ENCODE measurements around the gene DFFA.
"Not testable (repeated sequence)": the region's sequence is repeated elsewhere in the genome, so short reads cannot be mapped to it uniquely, and the experiment has no call there.

Gene DFFA

GRCh38 chr1:10431070-10431730, 41.1 kb downstream of the DFFA start:
- peak overlapping the region; percentile 95 for H3K4me3 Mint-ChIP-seq
- H3K9me3 Mint-ChIP-seq = no peaks in the 10 kb centered on the region
- H3K36me3 Mint-ChIP-seq = no peaks in the 10 kb centered on the region
- H3K27me3 Mint-ChIP-seq = no peaks in the 10 kb centered on the region
- peaks cover 45% of the 10 kb centered on the region for H3K4me1 Mint-ChIP-seq
- peak overlapping the region; percentile 98 for H3K27ac Mint-ChIP-seq
- no peak for ATAC-seq

GRCh38 chr1:10430216-10431069, 41.9 kb downstream of the DFFA start, which contains the start of gene CENPS:
CENPS (plus strand) TSS chr1:10430433; CDS start chr1:10430518, 85 bp downstream.
- no peaks in the 10 kb centered on the region for H3K36me3 Mint-ChIP-seq
- H3K27me3 Mint-ChIP-seq = no peaks in the 10 kb centered on the region
- ATAC-seq = peak; percentile 91

GRCh38 chr1:10429868-10430215, 42.5 kb downstream of the DFFA start:
- H3K27me3 Mint-ChIP-seq = no peaks in the 10 kb centered on the region
- no peaks in the 10 kb centered on the region for H3K36me3 Mint-ChIP-seq
- ATAC-seq = peak; percentile 2
- peaks cover 45% of the 10 kb centered on the region for H3K4me1 Mint-ChIP-seq
- no peaks in the 10 kb centered on the region for H3K9me3 Mint-ChIP-seq
- H3K27ac Mint-ChIP-seq = peak overlapping the region; percentile 98
- H3K4me3 Mint-ChIP-seq = peak overlapping the region; percentile 95

More at GRCh38 chr1:10430216-10431069, 41.9 kb downstream of the DFFA start, which contains the start of gene CENPS:
- Mint-ChIP-seq H3K9me3 (no peaks in the 10 kb centered on the region), H3K4me1 (peaks cover 45% of the 10 kb centered on the region), H3K4me3 (peak within 1 kb of the TSS; percentile 95), H3K27ac (peak within 1 kb of the TSS; percentile 98)

DNA sequence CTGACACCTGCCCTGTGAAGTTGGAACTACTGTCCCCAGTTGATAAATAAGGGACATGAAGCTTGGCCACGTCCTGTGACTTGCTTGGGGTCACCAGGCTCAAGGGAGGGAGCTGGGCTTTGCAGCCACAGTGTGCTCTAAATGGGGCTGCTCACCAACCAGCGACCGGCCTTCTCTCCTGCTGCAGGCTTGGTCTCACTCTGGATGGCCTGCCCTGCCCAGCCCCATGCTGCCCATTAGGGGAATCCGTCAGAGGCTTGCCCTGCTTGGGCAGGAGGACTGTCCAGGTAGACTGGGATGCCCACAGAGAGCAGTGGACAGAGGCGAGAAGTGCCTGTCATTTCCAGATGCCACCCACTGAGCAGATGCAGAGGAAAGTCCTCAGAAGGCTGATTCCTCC, 43.3 kb downstream of the DFFA start:
- Mint-ChIP-seq H3K27me3 (no peaks in the 10 kb centered on the region), H3K4me3 (no peak overlapping the region), H3K4me1 (peaks cover 39% of the 10 kb centered on the region), H3K36me3 (no peaks in the 10 kb centered on the region), H3K27ac (peak overlapping the region; percentile 98), H3K9me3 (no peaks in the 10 kb centered on the region)
- no peak for ATAC-seq

DNA sequence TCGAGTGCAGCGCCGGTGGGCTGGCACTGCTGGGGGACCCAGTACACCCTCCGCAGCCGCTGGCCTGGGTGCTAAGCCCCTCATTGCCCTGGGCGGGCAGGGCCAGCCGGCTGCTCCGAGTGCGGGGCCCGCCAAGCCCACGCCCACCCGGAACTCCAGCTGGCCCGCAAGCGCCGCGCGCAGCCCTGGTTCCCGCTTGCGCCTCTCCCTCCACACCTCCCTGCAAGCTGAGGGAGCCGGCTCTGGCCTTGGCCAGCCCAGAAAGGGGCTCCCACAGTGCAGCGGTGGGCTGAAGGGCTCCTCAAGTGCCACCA, 45.8 kb downstream of the DFFA start:
- H3K4me3 Mint-ChIP-seq, H3K9me3 Mint-ChIP-seq, H3K27me3 Mint-ChIP-seq, H3K27ac Mint-ChIP-seq, ATAC-seq, H3K36me3 Mint-ChIP-seq: not testable (repeated sequence)
- peaks cover 26% of the 10 kb centered on the region for H3K4me1 Mint-ChIP-seq

DNA sequence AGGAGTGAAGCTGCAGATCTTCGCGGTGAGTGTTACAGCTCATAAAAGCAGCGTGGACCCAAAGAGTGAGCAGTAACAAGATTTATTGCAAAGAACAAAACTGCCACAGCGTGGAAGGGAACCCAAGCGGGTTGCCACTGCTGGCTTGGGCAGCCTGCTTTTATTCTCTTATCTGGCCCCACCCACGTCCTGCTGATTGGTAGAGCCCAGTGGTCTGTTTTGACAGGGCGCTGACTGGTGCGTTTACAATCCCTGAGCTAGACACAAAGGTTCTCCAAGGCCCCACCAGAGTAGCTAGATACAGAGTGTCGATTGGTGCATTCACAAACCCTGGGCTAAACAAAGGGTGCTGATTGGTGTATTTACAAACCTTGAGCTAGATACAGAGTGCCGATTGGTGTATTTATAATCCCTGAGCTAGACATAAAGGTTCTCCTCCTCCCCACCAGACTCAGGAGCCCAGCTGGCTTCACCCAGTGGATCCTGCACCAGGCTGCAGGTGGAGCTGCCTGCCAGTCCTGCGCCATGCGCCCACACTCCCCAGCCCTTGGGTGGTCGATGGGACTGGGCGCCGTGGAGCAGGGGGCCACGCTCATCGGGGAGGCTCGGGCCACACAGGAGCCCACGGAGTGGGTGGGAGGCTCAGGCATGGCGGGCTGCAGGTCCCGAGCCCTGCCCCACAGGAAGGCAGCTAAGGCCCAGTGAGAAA, 46.3 kb downstream of the DFFA start:
- not testable (repeated sequence) for H3K9me3 Mint-ChIP-seq, H3K36me3 Mint-ChIP-seq, ATAC-seq, H3K27ac Mint-ChIP-seq, H3K4me3 Mint-ChIP-seq, H3K27me3 Mint-ChIP-seq
- peaks cover 21% of the 10 kb centered on the region for H3K4me1 Mint-ChIP-seq

DNA sequence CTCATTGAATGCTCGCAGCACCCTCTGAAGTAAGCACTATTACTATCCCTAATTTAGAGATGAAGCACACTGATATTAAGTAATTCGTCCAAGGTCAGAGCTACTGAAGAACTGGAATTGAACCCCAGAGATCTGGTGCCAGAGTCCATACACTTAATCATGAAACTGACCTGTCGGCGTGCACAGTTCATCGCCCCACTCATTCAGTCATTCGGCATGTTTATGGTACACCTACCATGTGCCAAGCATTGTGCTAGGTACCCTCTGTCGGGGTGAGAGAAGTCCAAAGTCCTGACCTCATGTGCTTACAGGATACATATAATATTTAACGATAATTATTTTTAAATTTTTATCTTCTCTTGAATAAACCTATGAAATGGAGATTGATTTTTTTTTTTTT, 47.7 kb downstream of the DFFA start:
- Mint-ChIP-seq H3K36me3 (peaks cover 19% of the 10 kb centered on the region), H3K9me3 (no peaks in the 10 kb centered on the region), H3K27ac (no peak overlapping the region), H3K4me3 (no peak overlapping the region), H3K4me1 (peaks cover 12% of the 10 kb centered on the region), H3K27me3 (no peaks in the 10 kb centered on the region)
- no peak for ATAC-seq

DNA sequence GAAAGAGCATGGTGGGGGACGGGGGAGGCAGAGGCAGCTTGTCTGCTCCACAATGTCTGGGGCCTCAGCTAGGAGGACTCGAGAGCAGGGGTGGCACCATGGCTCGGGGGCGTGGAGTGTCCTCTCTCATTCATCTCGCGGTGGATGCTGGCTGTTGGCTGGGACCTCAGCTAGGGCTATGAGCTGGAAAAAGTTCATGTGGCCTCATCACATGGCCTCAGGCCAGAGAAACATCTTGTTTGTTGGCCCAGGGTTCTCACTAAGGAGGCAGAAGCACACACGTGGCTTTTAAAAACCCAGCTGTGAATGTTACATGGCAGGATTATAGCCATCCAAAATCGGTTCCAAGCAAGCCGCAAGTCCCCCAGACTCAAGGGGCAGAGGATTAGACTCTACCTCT, 48.3 kb downstream of the DFFA start:
- Mint-ChIP-seq H3K27me3 (no peaks in the 10 kb centered on the region), H3K9me3 (no peaks in the 10 kb centered on the region), H3K36me3 (peaks cover 25% of the 10 kb centered on the region), H3K27ac (no peak overlapping the region), H3K4me3 (no peak overlapping the region), H3K4me1 (peaks cover 10% of the 10 kb centered on the region)
- ATAC-seq = no peak

- H3K4me1 Mint-ChIP-seq = no peaks in the 10 kb centered on the region
- no peaks in the 10 kb centered on the region for H3K27me3 Mint-ChIP-seq
- H3K36me3 Mint-ChIP-seq = peaks cover 47% of the 10 kb centered on the region
- H3K4me3 Mint-ChIP-seq = no peak overlapping the region
- ATAC-seq = no peak
- no peaks in the 10 kb centered on the region for H3K9me3 Mint-ChIP-seq
- no peak overlapping the region for H3K27ac Mint-ChIP-seq
Measured at GRCh38 chr1:10421637-10422036, 50.7 kb downstream of the DFFA start.

- peaks cover 64% of the 10 kb centered on the region for H3K36me3 Mint-ChIP-seq
- H3K4me3 Mint-ChIP-seq = no peak overlapping the region
- H3K4me1 Mint-ChIP-seq = peaks cover 8% of the 10 kb centered on the region
- H3K27me3 Mint-ChIP-seq = no peaks in the 10 kb centered on the region
- H3K9me3 Mint-ChIP-seq = no peaks in the 10 kb centered on the region
- ATAC-seq = no peak
- no peak overlapping the region for H3K27ac Mint-ChIP-seq
Measured at GRCh38 chr1:10419351-10419750, 53.0 kb downstream of the DFFA start.

DNA sequence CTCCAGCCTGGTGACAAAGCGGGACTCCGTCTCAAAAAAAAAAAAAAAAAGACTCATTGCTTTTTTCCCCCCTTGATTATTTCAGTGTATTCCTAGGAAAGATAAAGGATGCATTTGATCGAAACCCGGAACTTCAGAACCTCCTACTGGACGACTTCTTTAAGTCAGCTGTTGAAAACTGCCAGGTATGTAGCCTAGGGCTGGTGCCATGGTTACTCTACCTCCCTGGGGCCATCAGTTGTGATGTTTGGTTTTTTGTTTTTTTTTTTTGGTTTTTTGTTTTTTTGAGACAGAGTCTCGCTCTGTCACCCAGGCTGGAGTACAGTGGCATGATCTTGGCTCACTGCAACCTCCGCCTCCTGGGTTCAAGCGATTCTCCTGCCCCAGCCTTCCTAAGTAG, 53.6 kb downstream of the DFFA start:
- H3K36me3 Mint-ChIP-seq = peaks cover 70% of the 10 kb centered on the region
- not testable (repeated sequence) for H3K9me3 Mint-ChIP-seq

GRCh38 chr1:10415967-10416366, 56.4 kb downstream of the DFFA start:
- not testable (repeated sequence) for H3K27ac Mint-ChIP-seq, H3K4me3 Mint-ChIP-seq
- peaks cover 89% of the 10 kb centered on the region for H3K36me3 Mint-ChIP-seq

More for the DNA sequence above, 53.6 kb downstream of the DFFA start:
- not testable (repeated sequence) for H3K27me3 Mint-ChIP-seq, H3K27ac Mint-ChIP-seq, H3K4me1 Mint-ChIP-seq, ATAC-seq, H3K4me3 Mint-ChIP-seq

DNA sequence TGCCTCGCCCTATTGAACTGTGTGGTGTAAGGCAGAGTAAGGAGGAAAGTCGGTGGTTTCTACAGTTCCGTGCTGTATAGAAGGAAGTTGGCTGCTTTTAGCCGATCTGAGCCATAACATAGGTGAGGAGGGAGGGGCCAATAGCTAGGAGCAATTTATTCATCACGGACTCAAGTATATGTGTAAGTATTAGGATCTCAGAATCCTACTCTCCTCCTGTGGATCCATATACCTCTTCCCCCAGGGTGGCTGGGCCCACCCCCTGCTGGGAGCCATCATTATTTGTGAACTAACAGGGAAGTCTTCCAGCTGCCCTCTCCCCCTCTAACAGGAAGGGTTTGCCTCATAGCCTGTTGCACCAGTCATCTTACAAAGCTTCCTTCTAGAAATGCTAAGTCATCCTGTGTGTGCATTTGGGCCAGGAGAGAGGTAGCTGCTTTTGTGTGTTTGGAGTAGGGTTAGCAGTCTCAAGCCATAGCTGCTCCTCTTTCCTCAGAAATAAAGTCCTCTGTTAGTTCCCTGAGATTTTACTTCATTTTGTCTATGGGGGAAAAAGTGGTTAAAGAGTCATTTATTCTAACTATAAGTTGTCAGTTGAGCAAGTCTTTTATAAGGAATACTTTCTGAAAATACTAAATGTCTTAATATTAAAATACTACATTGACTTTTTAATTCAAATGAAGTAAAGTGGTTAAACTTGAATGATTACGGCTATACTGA, 57.0 kb downstream of the DFFA start:
- no peak for ATAC-seq
- Mint-ChIP-seq H3K27ac (peak overlapping the region; percentile 71), H3K36me3 (peaks cover 84% of the 10 kb centered on the region), H3K27me3 (no peaks in the 10 kb centered on the region), H3K4me3 (no peak overlapping the region), H3K9me3 (no peaks in the 10 kb centered on the region), H3K4me1 (peaks cover 8% of the 10 kb centered on the region)

More at GRCh38 chr1:10415967-10416366, 56.4 kb downstream of the DFFA start:
- not testable (repeated sequence) for H3K4me1 Mint-ChIP-seq, H3K27me3 Mint-ChIP-seq, H3K9me3 Mint-ChIP-seq, ATAC-seq

GRCh38 chr1:10407201-10407600, 65.1 kb downstream of the DFFA start:
- Mint-ChIP-seq H3K9me3 (no peaks in the 10 kb centered on the region), H3K4me3 (no peak overlapping the region), H3K27me3 (no peaks in the 10 kb centered on the region), H3K36me3 (peaks cover 60% of the 10 kb centered on the region), H3K4me1 (no peaks in the 10 kb centered on the region), H3K27ac (no peak overlapping the region)
- no peak for ATAC-seq

Measured in stimulated activated memory B cell treated with anti-CD40 and anti-IgM and Interleukin-4, amounts not matched to agents 10 μg/mL and 1 μg/mL and 100 μg/mL, for 72 hours (primary cell).